Activated CD4-positive, alpha-beta T cell treated with anti-CD3 and anti-CD28 coated beads, Interleukin-2, amount 10 ng/mL, durations not matched to agents 7 days and 5 days (primary cell): ENCODE data around the gene PLCB2. TPM values are rescaled to one million over a fixed set of nuclear protein-coding genes. Genes with fewer than 3 reads are reported as not detected.

ENCODE experiments used
- CTCF ChIA-PET: fragments of 350-600 bp; sonication (Branson Sonifier 250); formaldehyde crosslinking; loops from one replicate; lab custom pipeline; 2021; ENCODE audit warnings: antibody characterized with exemption; lab: Charles Lee
- POLR2A ChIA-PET: fragments of 350-600 bp; sonication (Branson Sonifier 250); formaldehyde crosslinking; loops from one replicate; lab custom pipeline; 2021; ENCODE audit warnings: antibody characterized with exemption; lab: Charles Lee
- DNase-seq: peaks from one replicate; pipeline ENCODE4 v3.0.0-alpha.2; 2020
- H3K27ac Mint-ChIP-seq: one replicate; pipeline ENCODE4 v1.8.0; 2021; ENCODE audit warnings: mild to moderate bottlenecking, moderate library complexity, mixed read lengths
- H3K27me3 Mint-ChIP-seq: one replicate; pipeline ENCODE4 v1.8.0; 2021; ENCODE audit warnings: mixed read lengths
- H3K36me3 Mint-ChIP-seq: one replicate; pipeline ENCODE4 v1.8.0; 2021; ENCODE audit warnings: low read depth, mixed read lengths
- H3K4me1 Mint-ChIP-seq: one replicate; pipeline ENCODE4 v1.8.0; 2021; ENCODE audit warnings: mixed read lengths
- H3K4me3 Mint-ChIP-seq: one replicate; pipeline ENCODE4 v1.8.0; 2021; ENCODE audit warnings: mild to moderate bottlenecking, moderate library complexity, mixed read lengths
- H3K9me3 Mint-ChIP-seq: one replicate; pipeline ENCODE4 v1.8.0; 2021; ENCODE audit warnings: mixed read lengths
- total RNA-seq, 2 experiments: library from RNA; stranded (reverse); gene quantifications; one replicate each; pipeline ENCODE4 v1.2.3, GENCODE V29; 2021

The PLCB2 gene
- total RNA-seq, 2 experiments from 2014 or later = 195 to 196 TPM

GRCh38 chr15:40265355-40265754 lies 42.4 kb downstream of the PLCB2 start:
- Mint-ChIP-seq H3K4me1 (no peaks in the 10 kb centered on the region), H3K27ac (no peak overlapping the region), H3K27me3 (peaks cover 3% of the 10 kb centered on the region), H3K4me3 (no peak overlapping the region), H3K36me3 (no peaks in the 10 kb centered on the region), H3K9me3 (no peaks in the 10 kb centered on the region)
- no peak for DNase-seq
- POLR2A ChIA-PET = no interaction called here
- CTCF ChIA-PET = interaction anchor here (0.7 to 6.3 kb wide), 3 partner anchors 8 to 21 kb away, joined by 3 to 53 read pairs (median 4); no protein-coding TSS in a partner anchor

- ChIA-PET POLR2A (no interaction called here), CTCF (interaction anchor here (0.6 to 6.3 kb wide), 5 partner anchors 9 to 150 kb away, joined by 3 to 53 read pairs (median 4); no protein-coding TSS in a partner anchor)
- Mint-ChIP-seq H3K36me3 (no peaks in the 10 kb centered on the region), H3K9me3 (no peaks in the 10 kb centered on the region), H3K27ac (no peak overlapping the region), H3K4me3 (no peak overlapping the region), H3K4me1 (no peaks in the 10 kb centered on the region), H3K27me3 (peaks cover 3% of the 10 kb centered on the region)
- no peak for DNase-seq
Measured at GRCh38 chr15:40264321-40265153, 43.2 kb downstream of the PLCB2 start.

DNA sequence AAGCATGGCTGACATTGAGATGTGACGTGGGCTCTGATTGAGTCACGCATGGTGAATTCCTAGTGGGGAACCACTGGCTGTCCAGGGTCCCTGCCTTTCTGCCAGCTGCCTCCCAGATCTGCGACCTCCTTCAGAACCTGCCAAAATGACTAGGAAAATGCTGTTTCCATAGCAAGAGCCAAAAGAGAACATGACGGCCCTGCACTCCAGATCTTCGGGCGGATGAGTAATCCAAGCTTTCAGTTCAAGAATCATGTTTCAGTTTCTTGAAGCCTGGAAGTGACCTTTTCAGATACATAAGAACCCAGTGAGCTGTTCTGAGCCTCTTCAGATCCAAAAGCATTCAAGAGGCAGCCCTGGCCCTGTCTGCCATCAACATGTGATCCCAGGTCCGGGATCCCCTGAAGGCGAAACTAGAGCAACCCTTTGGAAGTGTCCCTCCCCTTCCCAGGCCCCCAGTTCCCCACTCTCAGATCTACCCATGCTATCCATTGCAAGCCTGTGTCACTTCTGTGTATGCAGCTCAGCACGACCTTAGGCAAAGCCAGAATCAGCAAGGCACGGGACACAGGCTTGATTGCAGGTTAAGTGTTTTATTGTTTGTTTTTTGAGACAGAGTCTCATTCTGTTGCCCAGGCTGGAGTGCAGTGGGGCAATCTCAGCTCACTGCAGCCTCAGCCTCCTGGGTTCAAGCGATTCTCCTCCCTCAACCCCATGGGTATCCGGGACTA lies 44.5 kb downstream of the PLCB2 start:
- no peaks in the 10 kb centered on the region for H3K4me1 Mint-ChIP-seq
- POLR2A ChIA-PET = no interaction called here
- no peaks in the 10 kb centered on the region for H3K36me3 Mint-ChIP-seq

DNA sequence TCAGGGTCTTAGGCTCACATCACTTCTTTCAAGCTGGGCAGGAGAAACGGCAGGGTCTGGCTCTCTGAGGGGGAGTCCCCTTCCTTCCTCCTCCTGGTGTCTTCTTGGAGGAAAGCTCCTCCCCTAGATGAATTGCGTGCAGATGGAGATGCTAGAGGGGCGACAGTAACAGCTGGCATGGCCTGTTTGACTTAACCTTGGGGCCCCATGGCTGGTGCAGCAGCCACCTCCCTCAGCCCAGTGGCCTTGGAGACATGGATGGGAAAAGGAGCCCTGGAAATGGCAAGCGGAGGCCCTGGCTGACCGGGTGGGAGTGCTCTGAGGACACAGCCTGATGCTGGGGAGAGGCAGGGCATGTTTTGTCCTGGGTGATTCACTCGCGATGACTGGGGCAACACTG lies 48.7 kb downstream of the PLCB2 start:
- ChIA-PET POLR2A (no interaction called here), CTCF (interaction anchor here (1.5 to 3.6 kb wide), 2 partner anchors 15 to 19 kb away, joined by 3 to 15 read pairs; no protein-coding TSS in a partner anchor)
- Mint-ChIP-seq H3K27ac (no peak overlapping the region), H3K9me3 (no peaks in the 10 kb centered on the region), H3K4me3 (no peak overlapping the region), H3K4me1 (no peaks in the 10 kb centered on the region), H3K27me3 (peaks cover 15% of the 10 kb centered on the region), H3K36me3 (no peaks in the 10 kb centered on the region)
- no peak for DNase-seq

More for the DNA sequence above, 44.5 kb downstream of the PLCB2 start:
- H3K27me3 Mint-ChIP-seq = peaks cover 3% of the 10 kb centered on the region
- no peak for DNase-seq
- no peaks in the 10 kb centered on the region for H3K9me3 Mint-ChIP-seq
- no peak overlapping the region for H3K4me3 Mint-ChIP-seq
- CTCF ChIA-PET = interaction anchor here (0.6 to 6.3 kb wide), 6 partner anchors 10 to 672 kb away, joined by 3 to 53 read pairs (median 4); no protein-coding TSS in a partner anchor
- H3K27ac Mint-ChIP-seq = no peak overlapping the region

- H3K27ac Mint-ChIP-seq = no peak overlapping the region
- peaks cover 3% of the 10 kb centered on the region for H3K4me1 Mint-ChIP-seq
- DNase-seq = no peak
- POLR2A ChIA-PET = no interaction called here
- no peaks in the 10 kb centered on the region for H3K9me3 Mint-ChIP-seq
- no peak overlapping the region for H3K4me3 Mint-ChIP-seq
- H3K36me3 Mint-ChIP-seq = no peaks in the 10 kb centered on the region
- peaks cover 19% of the 10 kb centered on the region for H3K27me3 Mint-ChIP-seq
- CTCF ChIA-PET = interaction anchor here (1.5 to 3.6 kb wide), 2 partner anchors 15 to 18 kb away, joined by 3 to 15 read pairs; no protein-coding TSS in a partner anchor
Measured at GRCh38 chr15:40258544-40258943, 49.2 kb downstream of the PLCB2 start.

DNA sequence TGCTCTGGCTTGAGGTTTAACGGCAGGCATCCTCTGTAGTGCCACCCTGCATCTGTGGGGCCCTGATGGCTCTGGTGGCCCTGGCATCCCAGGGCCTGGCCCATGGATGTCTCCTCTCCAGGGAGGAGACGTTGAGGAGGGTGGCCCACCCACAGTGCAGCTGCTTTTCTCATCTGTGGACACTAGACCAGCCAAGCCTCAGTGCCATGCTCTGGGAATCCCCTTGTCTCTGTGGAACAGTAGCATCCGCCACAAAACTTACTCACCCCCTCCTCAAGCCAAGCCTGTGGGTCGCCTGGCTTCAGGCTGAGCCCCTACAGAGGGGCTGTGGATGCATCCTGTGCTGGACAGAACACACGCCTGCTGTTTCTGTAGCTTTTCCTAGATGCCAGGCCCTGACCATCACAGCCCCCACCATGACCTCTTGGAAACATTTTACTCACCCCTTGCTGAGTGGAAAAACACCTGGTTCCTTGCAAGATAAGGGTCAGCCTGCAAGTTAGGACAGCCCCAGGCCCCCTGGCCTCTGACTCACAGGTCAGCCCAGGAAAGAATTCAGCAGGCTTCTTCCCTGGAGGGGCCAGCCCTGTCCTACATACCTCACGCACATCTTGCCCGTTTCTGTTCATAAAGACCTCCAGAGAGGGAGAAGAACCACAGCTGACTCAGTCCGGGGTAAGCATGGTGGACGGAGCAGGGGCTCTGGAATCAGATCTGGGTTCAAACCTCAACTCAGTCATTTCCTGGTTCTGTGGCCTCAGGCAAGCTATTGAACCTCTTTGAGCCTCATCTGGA lies 49.9 kb downstream of the PLCB2 start:
- ChIA-PET CTCF (interaction anchor here (1.0 to 3.6 kb wide), 3 partner anchors 16 to 370 kb away, joined by 3 to 15 read pairs (median 3); no protein-coding TSS in a partner anchor), POLR2A (no interaction called here)
- Mint-ChIP-seq H3K4me3 (no peak overlapping the region), H3K36me3 (no peaks in the 10 kb centered on the region), H3K27ac (no peak overlapping the region), H3K27me3 (peaks cover 25% of the 10 kb centered on the region), H3K4me1 (peaks cover 7% of the 10 kb centered on the region), H3K9me3 (no peaks in the 10 kb centered on the region)
- DNase-seq = no peak

GRCh38 chr15:40256638-40257235 lies 51.0 kb downstream of the PLCB2 start:
- H3K4me1 Mint-ChIP-seq = peaks cover 7% of the 10 kb centered on the region
- peaks cover 29% of the 10 kb centered on the region for H3K27me3 Mint-ChIP-seq
- POLR2A ChIA-PET = no interaction called here
- H3K36me3 Mint-ChIP-seq = no peaks in the 10 kb centered on the region
- no peak for DNase-seq
- no peak overlapping the region for H3K27ac Mint-ChIP-seq
- no peaks in the 10 kb centered on the region for H3K9me3 Mint-ChIP-seq
- CTCF ChIA-PET = interaction anchor here (1.0 to 3.6 kb wide), 2 partner anchors 17 to 369 kb away, joined by 3 to 15 read pairs; no protein-coding TSS in a partner anchor
- no peak overlapping the region for H3K4me3 Mint-ChIP-seq

GRCh38 chr15:40255033-40255432 lies 52.7 kb downstream of the PLCB2 start:
- DNase-seq = no peak
- Mint-ChIP-seq H3K9me3 (no peaks in the 10 kb centered on the region), H3K4me3 (no peak overlapping the region), H3K4me1 (peaks cover 7% of the 10 kb centered on the region), H3K27ac (no peak overlapping the region), H3K27me3 (peaks cover 39% of the 10 kb centered on the region), H3K36me3 (no peaks in the 10 kb centered on the region)
- ChIA-PET POLR2A (no interaction called here), CTCF (interaction anchor here (0.7 to 1.8 kb wide), 7 partner anchors 10 to 50 kb away, joined by 3 to 8 read pairs (median 4); no protein-coding TSS in a partner anchor)

GRCh38 chr15:40254452-40254851 lies 53.3 kb downstream of the PLCB2 start:
- Mint-ChIP-seq H3K36me3 (no peaks in the 10 kb centered on the region), H3K27me3 (peaks cover 42% of the 10 kb centered on the region), H3K27ac (no peak overlapping the region), H3K4me3 (no peak overlapping the region), H3K9me3 (no peaks in the 10 kb centered on the region), H3K4me1 (peaks cover 7% of the 10 kb centered on the region)
- POLR2A ChIA-PET = no interaction called here
- CTCF ChIA-PET = interaction anchor here (0.7 to 1.8 kb wide), 6 partner anchors 11 to 51 kb away, joined by 3 to 8 read pairs (median 4); no protein-coding TSS in a partner anchor
- no peak for DNase-seq

DNA sequence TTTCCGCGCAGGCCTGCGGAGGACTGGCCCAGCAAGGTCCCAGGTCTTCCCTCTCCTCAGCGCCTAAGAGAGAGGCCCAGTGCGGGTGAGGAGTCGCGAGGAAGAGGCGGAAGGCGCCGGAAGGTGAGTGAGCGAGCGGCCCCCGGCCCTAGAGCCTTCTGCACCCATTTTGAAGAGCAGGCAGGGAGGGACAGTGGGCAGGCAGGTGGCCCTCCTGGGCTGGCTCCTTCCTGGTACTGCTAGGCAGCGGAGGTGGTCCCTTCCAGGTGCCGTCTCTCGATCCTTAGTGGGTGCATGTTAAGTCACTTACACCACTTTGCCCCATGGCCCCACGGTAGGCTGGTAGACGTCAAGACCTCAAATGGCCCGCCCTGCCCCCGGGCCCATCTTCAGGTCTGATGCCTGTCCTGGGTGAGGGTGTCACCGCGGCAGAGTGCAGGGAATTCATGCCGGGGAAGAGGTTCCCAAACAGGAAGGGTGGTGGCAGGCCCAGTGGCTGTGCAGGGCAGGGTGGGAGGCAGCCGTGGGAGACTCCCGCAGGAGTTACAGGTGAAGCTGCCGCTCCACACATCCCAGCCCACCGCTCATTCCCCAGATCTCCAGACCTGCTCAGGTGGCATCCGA lies 54.5 kb downstream of the PLCB2 start:
- Mint-ChIP-seq H3K27ac (no peak overlapping the region), H3K36me3 (no peaks in the 10 kb centered on the region), H3K4me1 (peaks cover 7% of the 10 kb centered on the region), H3K4me3 (peak overlapping the region; percentile 71), H3K9me3 (no peaks in the 10 kb centered on the region), H3K27me3 (peaks cover 42% of the 10 kb centered on the region)
- POLR2A ChIA-PET = no interaction called here
- no peak for DNase-seq
- CTCF ChIA-PET = no interaction called here

GRCh38 chr15:40252438-40253166 lies 55.1 kb downstream of the PLCB2 start:
- no peak overlapping the region for H3K27ac Mint-ChIP-seq
- no peaks in the 10 kb centered on the region for H3K9me3 Mint-ChIP-seq
- ChIA-PET POLR2A (no interaction called here), CTCF (no interaction called here)
- H3K4me1 Mint-ChIP-seq = peaks cover 7% of the 10 kb centered on the region
- no peaks in the 10 kb centered on the region for H3K36me3 Mint-ChIP-seq
- H3K4me3 Mint-ChIP-seq = peak overlapping the region; percentile 71
- H3K27me3 Mint-ChIP-seq = peaks cover 42% of the 10 kb centered on the region
- no peak for DNase-seq
